Common myeloid progenitor, CD34-positive (primary cell): ENCODE data around the gene FAM229B.
"Not testable (repeated sequence)": the region's sequence is repeated elsewhere in the genome, so short reads cannot be mapped to it uniquely, and the experiment has no call there.

Source experiments
- CTCF ChIA-PET: fragments of 350-600 bp; sonication (Branson Sonifier 250); formaldehyde crosslinking; loops from one replicate; lab custom pipeline; 2021; ENCODE audit warnings: antibody characterized with exemption; lab: Charles Lee
- POLR2A ChIA-PET: fragments of 350-600 bp; sonication (Branson Sonifier 250); formaldehyde crosslinking; loops from one replicate; lab custom pipeline; 2021; ENCODE audit warnings: antibody characterized with exemption; lab: Charles Lee
- DNase-seq, 3 donors: peaks; one replicate each; pipeline versions ENCODE4 v3.0.0 to v3.0.0-alpha.2; 2013
- H3K27ac ChIP-seq, 2 experiments: 1 replicate in 1 of 2; 2 replicates in 1 of 2; pipeline ENCODE4 v1.7.0; 2013; ENCODE audit warnings: inconsistent platforms in 2 of 2, low read length in 2 of 2, mild to moderate bottlenecking in 2 of 2, low read depth in 1 of 2, moderate library complexity in 1 of 2; ENCODE audit not compliant: severe bottlenecking in 2 of 2, insufficient read depth in 1 of 2, poor library complexity in 1 of 2
- H3K27me3 ChIP-seq, 5 experiments: replicated peaks in 2 of 5; 1 replicate in 3 of 5; 2 replicates in 2 of 5; pipeline versions ENCODE4 v1.6.1 to v1.7.0; 2013; ENCODE audit warnings: low read length in 4 of 5, mild to moderate bottlenecking in 2 of 5, moderate library complexity in 2 of 5, inconsistent platforms in 1 of 5; ENCODE audit not compliant: insufficient read depth in 5 of 5, control insufficient read depth in 4 of 5
- H3K36me3 ChIP-seq, 4 experiments: 1 replicate in 2 of 4; 2 replicates in 2 of 4; pipeline versions ENCODE4 v1.6.1 to v1.7.0; 2013; ENCODE audit warnings: low read length in 3 of 4, control low read depth in 1 of 4, mild to moderate bottlenecking in 1 of 4; ENCODE audit not compliant: control insufficient read depth in 4 of 4, insufficient read depth in 4 of 4
- H3K4me1 ChIP-seq, 4 experiments: 1 replicate in 3 of 4; 2 replicates in 1 of 4; pipeline versions ENCODE4 v1.6.1 to v1.7.1; 2013; ENCODE audit warnings: low read length in 3 of 4, mild to moderate bottlenecking in 3 of 4, control low read depth in 1 of 4, inconsistent platforms in 1 of 4, moderate library complexity in 1 of 4; ENCODE audit not compliant: control insufficient read depth in 4 of 4, insufficient read depth in 4 of 4; ENCODE audit errors: control extremely low read depth in 1 of 4
- H3K4me3 ChIP-seq, 7 experiments: 1 replicate in 4 of 7; 2 replicates in 3 of 7; pipeline versions ENCODE4 v1.5.1 to v1.7.0; 2013; ENCODE audit warnings: mild to moderate bottlenecking in 7 of 7, low read length in 6 of 7, moderate library complexity in 6 of 7, inconsistent platforms in 2 of 7, low read depth in 2 of 7, control low read depth in 1 of 7; ENCODE audit not compliant: insufficient read depth in 4 of 7, control insufficient read depth in 1 of 7; ENCODE audit errors: extremely low read depth in 1 of 7
- H3K9me3 ChIP-seq, 5 experiments: 1 replicate in 4 of 5; 2 replicates in 1 of 5; pipeline versions ENCODE4 v1.6.1 to v1.7.1; 2013; ENCODE audit warnings: low read length in 4 of 5, mild to moderate bottlenecking in 2 of 5, inconsistent platforms in 1 of 5, low read depth in 1 of 5, moderate library complexity in 1 of 5; ENCODE audit not compliant: control insufficient read depth in 4 of 5, insufficient read depth in 2 of 5; ENCODE audit errors: control extremely low read depth in 1 of 5
- WGBS: methylation state at CpG from one replicate; pipeline ENCODE4 v1.1.5; 2013; ENCODE audit not compliant: insufficient coverage; 5-methylcytosine and 5-hydroxymethylcytosine counted together

FAM229B gene

DNA sequence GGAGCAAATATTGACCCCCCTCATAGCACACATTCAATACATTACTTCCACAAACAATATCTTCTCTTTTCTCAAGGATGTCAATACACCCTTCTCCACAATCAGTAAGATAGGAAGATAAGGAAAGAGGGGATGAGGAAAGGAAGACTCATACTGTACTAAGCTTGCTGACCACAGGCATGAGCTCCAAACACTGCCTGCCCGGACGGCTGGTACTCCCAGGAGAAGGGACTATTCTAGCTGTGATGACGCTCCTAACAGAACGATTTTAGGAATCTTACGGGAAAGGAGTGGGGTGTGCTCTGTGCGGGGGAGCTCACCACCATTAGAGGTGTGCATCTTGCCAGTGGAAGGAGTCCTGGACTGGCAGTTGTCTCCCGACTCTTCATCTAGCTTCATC, 37.4 kb upstream of the FAM229B start:
- Histone ChIP-seq H3K4me3 (no peak overlapping the region), H3K36me3 (no peaks in the 10 kb centered on the region), H3K27ac (no peak overlapping the region), H3K27me3 (no peaks in the 10 kb centered on the region), H3K9me3 (peaks cover 0 to 3% (median 0%) of the 10 kb centered on the region in 5 experiments), H3K4me1 (no peaks in the 10 kb centered on the region)
- WGBS, result 97% methylated on average over 7 of the region's 7 CpGs
- DNase-seq, result no peak
- ChIA-PET POLR2A (no interaction called here), CTCF (interaction anchor here (0.9 to 3.4 kb wide), 7 partner anchors 9 to 340 kb away, joined by 3 to 20 read pairs (median 5); no protein-coding TSS in a partner anchor)

GRCh38 chr6:112050429-112050828, 37.0 kb upstream of the FAM229B start:
- Histone ChIP-seq H3K4me1 (no peaks in the 10 kb centered on the region), H3K9me3 (peaks cover 0 to 3% (median 0%) of the 10 kb centered on the region in 5 experiments), H3K27ac (no peak overlapping the region), H3K4me3 (no peak overlapping the region), H3K27me3 (no peaks in the 10 kb centered on the region), H3K36me3 (no peaks in the 10 kb centered on the region)
- POLR2A ChIA-PET, result no interaction called here
- CTCF ChIA-PET, result interaction anchor here (0.8 to 3.4 kb wide), 7 partner anchors 9 to 722 kb away, joined by 3 to 20 read pairs (median 4); no protein-coding TSS in a partner anchor
- DNase-seq, result no peak
- WGBS, result 100% methylated on average over 1 of the region's 5 CpGs

DNA sequence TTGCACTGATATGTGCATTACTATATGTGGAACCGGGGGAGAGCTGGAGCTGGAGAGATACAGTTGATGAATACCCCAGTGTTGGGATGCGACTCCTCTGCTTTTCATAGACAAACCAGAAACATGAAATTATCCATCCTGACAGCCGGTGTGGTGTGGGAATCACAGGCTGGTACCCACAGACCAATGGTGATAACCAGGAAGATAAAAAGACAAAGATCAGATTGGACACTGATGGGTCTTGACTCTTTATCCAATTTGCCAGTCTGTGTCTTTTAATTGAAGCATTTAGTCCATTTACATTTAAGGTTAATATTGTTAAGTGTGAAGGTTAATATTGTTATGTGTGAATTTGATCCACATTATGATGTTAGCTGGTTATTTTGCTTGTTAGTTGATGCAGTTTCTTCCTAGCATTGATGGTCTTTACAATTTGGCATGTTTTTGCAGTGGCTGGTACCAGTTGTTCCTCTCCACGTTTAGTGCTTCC, 36.1 kb upstream of the FAM229B start:
- H3K9me3 ChIP-seq, POLR2A ChIA-PET, H3K4me3 ChIP-seq, H3K27ac ChIP-seq, H3K36me3 ChIP-seq, DNase-seq, H3K4me1 ChIP-seq, H3K27me3 ChIP-seq: not testable (repeated sequence)
- CTCF ChIA-PET, result interaction anchor here (0.8 to 3.4 kb wide), 5 partner anchors 8 to 723 kb away, joined by 3 to 20 read pairs (median 4); no protein-coding TSS in a partner anchor
- WGBS, result 100% methylated on average over 2 of the region's 4 CpGs

DNA sequence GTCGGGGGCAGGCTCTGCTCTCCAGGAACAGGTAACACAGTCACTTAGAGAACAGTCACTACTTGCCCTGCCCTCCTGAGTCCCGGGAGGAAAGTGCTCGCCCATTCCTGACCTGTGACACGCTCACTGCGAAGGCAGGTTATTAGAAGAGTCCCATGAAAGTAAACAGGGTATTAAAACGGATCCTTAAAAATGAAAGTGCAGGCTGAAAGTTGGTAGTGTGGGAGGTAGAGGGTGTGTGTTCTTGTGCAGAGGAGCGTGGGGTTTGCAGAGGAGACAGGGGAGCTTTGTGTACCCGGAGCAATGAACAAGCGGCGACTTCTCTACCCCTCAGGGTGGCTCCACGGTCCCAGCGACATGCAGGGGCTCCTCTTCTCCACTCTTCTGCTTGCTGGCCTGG, 33.4 kb upstream of the FAM229B start, which contains the start of gene CCN6:
TSS of gene CCN6 (plus strand) at position 104 of the 400 bp plus-strand sequence. CDS start at position 358, 254 bp downstream.
- CTCF ChIA-PET, result interaction anchor here (0.6 to 1.1 kb wide), 2 partner anchors 13 to 291 kb away, joined by 4 read pairs; no protein-coding TSS in a partner anchor
- peaks cover 0 to 4% (median 0%) of the 10 kb centered on the region in 4 experiments for H3K4me1 ChIP-seq
- POLR2A ChIA-PET, result no interaction called here
- H3K27ac ChIP-seq, result no peak within 1 kb of the TSS
- peaks cover 0 to 3% (median 0%) of the 10 kb centered on the region in 5 experiments for H3K9me3 ChIP-seq
- DNase-seq, result no peak
- no peaks in the 10 kb centered on the region for H3K27me3 ChIP-seq
- WGBS, result 98% methylated on average over 12 of the region's 12 CpGs
- no peak within 1 kb of the TSS for H3K4me3 ChIP-seq
- H3K36me3 ChIP-seq, result no peaks in the 10 kb centered on the region

GRCh38 chr6:112054555-112055190, 32.7 kb upstream of the FAM229B start:
- no peak overlapping the region for H3K4me3 ChIP-seq
- WGBS, result 97% methylated on average over 8 of the region's 10 CpGs
- H3K36me3 ChIP-seq, result no peaks in the 10 kb centered on the region
- POLR2A ChIA-PET, result no interaction called here
- peaks cover 0 to 4% (median 0%) of the 10 kb centered on the region in 4 experiments for H3K4me1 ChIP-seq
- H3K27ac ChIP-seq, result no peak overlapping the region
- CTCF ChIA-PET, result interaction anchor here (0.7 to 1.7 kb wide), 2 partner anchors 13 to 63 kb away, joined by 3 to 4 read pairs; no protein-coding TSS in a partner anchor
- no peak for DNase-seq
- H3K27me3 ChIP-seq, result no peaks in the 10 kb centered on the region
- peaks cover 0 to 3% (median 0%) of the 10 kb centered on the region in 5 experiments for H3K9me3 ChIP-seq

GRCh38 chr6:112058243-112059032, 29.0 kb upstream of the FAM229B start:
- CTCF ChIA-PET, result interaction anchor here (0.6 to 3.9 kb wide), 4 partner anchors 8 to 30 kb away, joined by 3 to 22 read pairs (median 3); no protein-coding TSS in a partner anchor
- no peaks in the 10 kb centered on the region for H3K36me3 ChIP-seq
- no peak overlapping the region for H3K27ac ChIP-seq
- no peaks in the 10 kb centered on the region for H3K9me3 ChIP-seq
- H3K27me3 ChIP-seq, result no peaks in the 10 kb centered on the region
- no peak overlapping the region for H3K4me3 ChIP-seq
- DNase-seq, result peak; percentile 9 to 57 (median 53)
- peaks cover 0 to 4% (median 0%) of the 10 kb centered on the region in 4 experiments for H3K4me1 ChIP-seq
- POLR2A ChIA-PET, result no interaction called here
- WGBS, result 0% methylated on average over 1 of the region's 4 CpGs
